ENCODE results near the gene OXCT2. TPM values are rescaled to one million over a fixed set of nuclear protein-coding genes. Genes with fewer than 3 reads are reported as not detected.

The OXCT2 gene
- total and polyA plus RNA-seq, 9 of the 15 experiments (the other 6 are each of a cell fraction or from before 2014, with no cell fraction given), result 0.08 to 0.64 (median 0.22) TPM; not detected in 2

DNA sequence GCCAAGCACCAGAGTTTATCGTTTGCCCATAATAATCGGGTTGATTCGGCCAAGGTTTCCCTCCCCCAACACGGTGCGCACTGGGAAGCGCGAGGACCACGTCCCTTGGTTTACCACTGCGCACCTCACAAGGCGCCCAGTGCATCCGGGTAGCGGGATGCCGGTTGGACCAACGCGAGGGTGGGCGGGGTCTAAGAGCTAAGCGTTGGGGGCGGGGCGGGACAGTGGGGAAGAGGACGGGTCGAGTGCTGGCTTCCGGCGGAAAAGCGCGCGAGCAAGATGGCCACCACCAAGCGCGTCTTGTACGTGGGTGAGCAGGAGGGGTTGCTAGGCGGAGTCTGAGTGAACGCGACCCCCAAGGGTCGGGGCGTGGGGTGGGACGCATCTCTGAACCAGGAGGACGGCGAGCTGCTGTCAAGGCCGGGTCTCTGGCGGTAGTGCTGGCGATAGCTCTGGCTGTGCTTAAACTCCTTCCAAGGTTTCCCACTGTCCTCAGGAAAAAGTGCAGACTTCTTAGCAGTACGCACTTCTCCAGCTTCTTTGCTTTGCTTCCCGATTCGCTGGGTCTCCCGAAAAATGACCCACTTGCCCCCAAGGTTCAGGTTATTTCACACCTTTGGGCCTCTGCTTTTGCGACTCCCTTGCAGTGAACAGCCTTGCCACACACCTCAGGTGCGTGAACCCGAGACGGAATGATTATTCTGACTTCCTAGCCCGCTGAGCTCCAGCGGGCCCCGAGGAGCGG lies 32.4 kb downstream of the OXCT2 start, which contains the start of gene PPIE (continued):
- TF ChIP-seq, protein P1, sequence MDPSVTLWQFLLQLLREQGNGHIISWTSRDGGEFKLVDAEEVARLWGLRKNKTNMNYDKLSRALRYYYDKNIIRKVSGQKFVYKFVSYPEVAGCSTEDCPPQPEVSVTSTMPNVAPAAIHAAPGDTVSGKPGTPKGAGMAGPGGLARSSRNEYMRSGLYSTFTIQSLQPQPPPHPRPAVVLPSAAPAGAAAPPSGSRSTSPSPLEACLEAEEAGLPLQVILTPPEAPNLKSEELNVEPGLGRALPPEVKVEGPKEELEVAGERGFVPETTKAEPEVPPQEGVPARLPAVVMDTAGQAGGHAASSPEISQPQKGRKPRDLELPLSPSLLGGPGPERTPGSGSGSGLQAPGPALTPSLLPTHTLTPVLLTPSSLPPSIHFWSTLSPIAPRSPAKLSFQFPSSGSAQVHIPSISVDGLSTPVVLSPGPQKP (CRISPR knock-in tag; IDR thresholded peaks at IDR 0.05), result no peak
- TF ChIP-seq, protein P2, sequence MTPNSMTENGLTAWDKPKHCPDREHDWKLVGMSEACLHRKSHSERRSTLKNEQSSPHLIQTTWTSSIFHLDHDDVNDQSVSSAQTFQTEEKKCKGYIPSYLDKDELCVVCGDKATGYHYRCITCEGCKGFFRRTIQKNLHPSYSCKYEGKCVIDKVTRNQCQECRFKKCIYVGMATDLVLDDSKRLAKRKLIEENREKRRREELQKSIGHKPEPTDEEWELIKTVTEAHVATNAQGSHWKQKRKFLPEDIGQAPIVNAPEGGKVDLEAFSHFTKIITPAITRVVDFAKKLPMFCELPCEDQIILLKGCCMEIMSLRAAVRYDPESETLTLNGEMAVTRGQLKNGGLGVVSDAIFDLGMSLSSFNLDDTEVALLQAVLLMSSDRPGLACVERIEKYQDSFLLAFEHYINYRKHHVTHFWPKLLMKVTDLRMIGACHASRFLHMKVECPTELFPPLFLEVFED (CRISPR knock-in tag; conservative IDR thresholded peaks at IDR 0.05), result no peak
- TF ChIP-seq NFIC (IDR thresholded peaks at IDR 0.05) (peak; percentile 34; the same call in 1 of the 2 replicates), CBX5 (IDR thresholded peaks at IDR 0.05; ENCODE audit: borderline replicate concordance, low read depth) (no peak), NFRKB (IDR thresholded peaks at IDR 0.05; ENCODE audit: low read depth) (peak; percentile 86), ZNF232 (CRISPR knock-in tag; IDR thresholded peaks at IDR 0.05) (no peak), POLR2AphosphoS5 (IDR thresholded peaks at IDR 0.05; ENCODE audit: control insufficient read depth, insufficient read depth, low read depth, low read length) (peak; percentile 93), POLR2AphosphoS2 (IDR thresholded peaks at IDR 0.05; ENCODE audit: low read length) (peak; percentile 74; the same call in 1 of the 2 replicates), PML (IDR thresholded peaks at IDR 0.05; ENCODE audit: low read length) (peak; percentile 74; the same call in 1 of the 2 replicates), KLF16 (IDR thresholded peaks at IDR 0.05) (no peak), TAF7 (tag; IDR thresholded peaks at IDR 0.05) (peak; percentile 85), CREB1 (IDR thresholded peaks at IDR 0.05) (no peak), CREB1 (CRISPR knock-in tag; IDR thresholded peaks at IDR 0.05) (peak; percentile 50; the same call in 1 of the 2 replicates)
- TF ChIP-seq, protein P3, sequence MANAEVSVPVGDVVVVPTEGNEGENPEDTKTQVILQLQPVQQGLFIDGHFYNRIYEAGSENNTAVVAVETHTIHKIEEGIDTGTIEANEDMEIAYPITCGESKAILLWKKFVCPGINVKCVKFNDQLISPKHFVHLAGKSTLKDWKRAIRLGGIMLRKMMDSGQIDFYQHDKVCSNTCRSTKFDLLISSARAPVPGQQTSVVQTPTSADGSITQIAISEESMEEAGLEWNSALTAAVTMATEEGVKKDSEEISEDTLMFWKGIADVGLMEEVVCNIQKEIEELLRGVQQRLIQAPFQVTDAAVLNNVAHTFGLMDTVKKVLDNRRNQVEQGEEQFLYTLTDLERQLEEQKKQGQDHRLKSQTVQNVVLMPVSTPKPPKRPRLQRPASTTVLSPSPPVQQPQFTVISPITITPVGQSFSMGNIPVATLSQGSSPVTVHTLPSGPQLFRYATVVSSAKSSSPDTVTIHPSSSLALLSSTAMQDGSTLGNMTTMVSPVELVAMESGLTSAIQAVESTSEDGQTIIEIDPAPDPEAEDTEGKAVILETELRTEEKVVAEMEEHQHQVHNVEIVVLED (CRISPR knock-in tag; IDR thresholded peaks at IDR 0.05), result 0 out of 2 replicates have a peak, but pooled peaks have one; percentile 37

Measured in K562 (cell line).